HK-2 (cell line): Measurements from ENCODE around the gene NOL6.
"Not testable (repeated sequence)": the region's sequence is repeated elsewhere in the genome, so short reads cannot be mapped to it uniquely, and the experiment has no call there.

Experiments
- DNase-seq: peaks from one replicate; pipeline ENCODE4 v3.0.0-alpha.2; 2018; ENCODE audit not compliant: unreplicated experiment

NOL6 gene

GRCh38 chr9:33473643-33474352 is at the start of gene NOL6:
Gene NOL6 (minus strand): TSS chr9:33473924. CDS start chr9:33473842, 82 bp downstream.
- peak; percentile 91 for DNase-seq

DNA sequence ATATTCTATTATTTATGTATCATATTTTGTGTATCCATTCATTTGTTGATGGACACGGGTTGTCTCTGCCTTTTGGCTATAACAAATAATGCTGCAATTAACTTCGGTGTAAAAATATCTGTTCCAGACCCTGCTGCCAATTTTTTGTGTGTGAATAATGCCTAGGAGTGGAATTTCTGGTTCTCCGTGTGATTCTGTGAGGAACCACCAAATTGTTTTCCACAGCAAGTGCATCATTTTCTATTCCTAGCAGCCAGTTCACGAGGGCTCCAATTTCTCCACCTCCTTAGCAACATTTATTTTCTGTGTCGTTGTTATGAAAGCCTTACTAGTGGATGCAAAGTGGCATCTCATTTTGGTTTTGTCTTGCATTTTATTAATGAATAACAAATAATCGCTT is 48.1 kb upstream of the NOL6 start:
- DNase-seq: not testable (repeated sequence)

DNA sequence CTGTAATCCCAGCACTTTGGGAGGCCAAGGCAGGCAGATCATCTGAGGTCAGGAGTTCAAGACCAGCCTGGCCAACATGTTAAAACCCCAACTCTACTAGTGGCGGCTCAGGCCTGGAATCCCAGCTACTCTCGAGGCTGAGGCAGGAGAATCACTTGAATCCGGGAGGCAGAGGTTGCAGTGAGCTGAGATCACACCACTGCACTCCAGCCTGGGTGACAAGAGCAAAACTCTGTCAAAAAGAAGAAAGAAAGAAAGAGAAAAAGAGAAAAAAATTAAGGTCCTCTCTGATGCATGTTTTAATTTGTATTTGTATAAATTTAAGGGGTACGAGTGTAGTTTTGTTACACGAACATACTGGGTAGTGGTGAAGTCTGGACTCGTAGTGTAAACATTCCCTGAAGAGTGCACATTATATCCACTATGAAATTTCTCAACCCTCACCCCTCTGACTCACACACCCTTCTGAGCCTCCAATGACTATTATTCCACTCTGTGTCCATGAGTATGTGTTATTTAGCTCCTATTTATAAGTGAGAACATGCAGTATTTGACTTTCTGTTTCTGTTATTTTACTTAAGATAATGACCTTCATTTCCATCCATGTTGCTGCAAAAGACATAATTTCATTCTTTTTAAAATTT is 44.3 kb upstream of the NOL6 start:
- not testable (repeated sequence) for DNase-seq

DNA sequence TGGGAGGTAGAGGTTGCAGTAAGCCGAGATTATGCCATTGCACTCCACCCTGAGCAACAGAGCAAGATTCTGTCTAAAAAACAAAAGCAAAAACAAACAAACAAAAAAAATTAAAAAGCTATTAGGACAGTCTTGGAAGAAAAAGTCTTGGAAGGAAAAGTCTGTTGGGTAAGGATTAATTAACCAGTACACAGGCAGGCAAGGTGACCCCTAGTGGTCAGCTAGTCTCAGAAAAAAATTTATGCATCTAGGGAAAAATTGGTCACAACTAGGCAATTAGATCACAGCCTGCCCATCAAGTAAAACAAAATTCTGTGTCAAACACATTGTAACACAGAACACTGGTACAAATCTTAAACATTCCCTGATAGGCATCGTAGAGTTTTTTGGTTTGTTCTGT is 43.6 kb upstream of the NOL6 start:
- DNase-seq: no peak

GRCh38 chr9:33516397-33516796 is 42.7 kb upstream of the NOL6 start:
- not testable (repeated sequence) for DNase-seq

- not testable (repeated sequence) for DNase-seq
These were observed 41.7 kb upstream of the NOL6 start for GRCh38 chr9:33515342-33515995.

GRCh38 chr9:33512535-33512934 is 38.8 kb upstream of the NOL6 start:
- not testable (repeated sequence) for DNase-seq

GRCh38 chr9:33511184-33511517 is 37.4 kb upstream of the NOL6 start:
- not testable (repeated sequence) for DNase-seq

DNA sequence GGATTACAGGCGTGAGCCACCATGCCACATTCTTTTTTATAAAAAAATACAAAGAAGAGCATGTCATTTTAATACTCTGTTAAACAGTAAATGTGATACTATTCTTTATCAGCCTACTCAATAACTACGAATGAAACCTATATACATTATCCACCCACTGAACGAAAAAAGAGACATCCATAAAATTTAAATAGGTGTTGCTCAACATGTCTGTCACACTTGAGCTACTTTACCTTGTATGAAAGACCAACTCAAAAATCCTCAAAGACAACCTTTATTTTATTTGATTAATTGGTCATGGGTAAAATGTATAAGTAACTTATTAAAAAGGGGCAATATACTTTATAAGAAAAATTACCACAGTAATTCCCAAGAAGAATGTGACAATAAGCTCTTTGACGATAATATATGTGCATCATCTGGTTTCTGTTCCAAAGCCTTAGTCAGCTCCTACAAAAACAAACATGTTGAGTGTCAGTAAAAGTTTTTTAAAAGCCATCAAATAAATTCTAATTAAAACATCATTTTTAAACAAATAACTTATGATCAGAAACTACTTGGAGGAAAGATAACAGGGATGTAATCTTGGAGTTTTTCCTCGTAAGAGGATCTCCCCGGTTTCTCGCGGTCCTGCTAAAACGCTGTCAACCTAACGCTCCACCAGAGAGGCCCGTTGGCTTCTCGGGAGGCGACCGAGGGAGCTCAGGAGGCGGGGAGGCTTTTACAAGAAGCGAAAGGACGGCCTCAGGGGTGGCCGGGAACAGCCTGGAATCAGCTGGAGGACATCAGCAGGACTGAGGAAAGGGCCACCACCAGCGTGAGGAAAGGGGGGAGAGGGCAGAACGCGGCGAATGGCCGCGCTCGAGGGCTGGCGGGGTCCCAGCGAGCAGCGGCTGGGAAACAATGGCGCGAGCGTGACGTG is 36.8 kb upstream of the NOL6 start:
- peak; percentile 26 for DNase-seq

DNA sequence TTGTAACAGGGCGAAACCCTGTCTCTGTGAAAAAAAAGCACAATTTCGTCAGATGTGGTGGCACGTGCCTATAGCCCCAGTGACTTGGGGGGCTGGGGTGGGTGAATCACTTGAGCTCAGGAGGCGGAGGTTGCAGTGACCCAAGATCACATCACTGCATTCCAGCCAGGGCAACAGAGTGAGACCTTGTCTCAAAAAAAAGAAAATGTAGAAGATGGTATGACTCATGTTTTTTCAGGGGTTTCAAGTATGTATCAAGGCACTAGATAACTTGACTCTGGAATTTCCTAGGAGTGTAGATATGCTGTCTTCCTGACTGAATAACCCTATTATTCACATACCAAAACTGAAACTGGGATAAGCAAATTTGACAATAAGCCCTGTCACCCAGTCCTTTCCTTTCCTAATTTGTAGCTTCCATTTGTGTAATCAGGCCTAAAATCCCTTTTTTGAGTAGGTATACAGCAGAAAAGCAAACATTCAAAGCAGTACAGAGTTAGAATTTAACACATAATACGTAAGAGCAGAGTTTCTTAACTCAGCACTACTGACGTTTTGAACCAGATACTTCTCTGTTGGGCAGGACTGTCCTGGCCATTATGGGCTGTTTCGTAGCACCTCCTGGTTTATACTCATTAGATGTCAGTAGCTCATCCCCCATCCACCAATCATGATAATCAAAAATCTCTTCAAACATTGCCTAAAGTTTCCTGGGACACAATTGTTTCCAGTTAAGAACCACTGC is 33.1 kb upstream of the NOL6 start:
- peak; percentile 81 for DNase-seq

DNA sequence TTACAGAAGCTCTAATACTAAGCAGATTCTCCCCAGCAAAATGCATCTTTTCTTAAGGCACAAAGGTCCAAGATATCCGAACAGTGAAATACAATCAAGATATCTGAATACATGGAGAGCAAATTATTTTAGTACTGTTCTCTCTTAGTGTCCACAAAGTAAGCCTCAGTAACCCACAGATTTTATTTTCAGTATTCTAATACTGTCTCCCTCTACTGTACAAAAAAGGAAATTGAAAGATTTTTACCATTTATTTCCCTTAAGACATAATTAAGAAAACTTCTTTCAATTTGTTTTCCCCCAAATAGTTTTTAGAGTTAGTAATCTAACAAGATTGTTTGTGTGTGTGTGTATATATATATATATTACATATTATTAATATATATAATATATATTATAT is 24.7 kb upstream of the NOL6 start:
- DNase-seq: no peak

- DNase-seq: not testable (repeated sequence)
These were observed 20.1 kb upstream of the NOL6 start for GRCh38 chr9:33493819-33494218.

DNA sequence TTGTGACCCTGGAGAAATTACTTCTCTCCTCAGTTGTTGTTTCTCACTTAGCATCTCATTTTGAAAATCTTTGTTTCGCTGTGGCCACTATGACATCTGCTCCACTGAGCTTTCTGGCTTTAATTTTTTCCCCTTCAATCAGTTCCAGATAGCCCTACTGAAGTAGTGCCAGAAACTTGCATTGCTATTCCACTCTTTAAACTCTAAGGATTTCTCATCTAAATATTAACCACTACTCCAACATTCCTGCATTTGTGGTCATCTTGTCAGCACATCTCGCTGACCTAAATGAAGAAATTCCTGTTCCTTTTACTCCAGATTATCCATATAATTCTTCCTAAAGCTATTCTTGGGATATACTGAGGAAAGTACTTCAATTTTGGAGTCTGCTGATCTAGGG is 15.3 kb upstream of the NOL6 start:
- DNase-seq: no peak

- not testable (repeated sequence) for DNase-seq
These were observed 11.6 kb upstream of the NOL6 start for GRCh38 chr9:33485312-33485711.

GRCh38 chr9:33480976-33481375 is 7.3 kb upstream of the NOL6 start:
- no peak for DNase-seq

GRCh38 chr9:33480106-33480505 is 6.4 kb upstream of the NOL6 start:
- no peak for DNase-seq

DNA sequence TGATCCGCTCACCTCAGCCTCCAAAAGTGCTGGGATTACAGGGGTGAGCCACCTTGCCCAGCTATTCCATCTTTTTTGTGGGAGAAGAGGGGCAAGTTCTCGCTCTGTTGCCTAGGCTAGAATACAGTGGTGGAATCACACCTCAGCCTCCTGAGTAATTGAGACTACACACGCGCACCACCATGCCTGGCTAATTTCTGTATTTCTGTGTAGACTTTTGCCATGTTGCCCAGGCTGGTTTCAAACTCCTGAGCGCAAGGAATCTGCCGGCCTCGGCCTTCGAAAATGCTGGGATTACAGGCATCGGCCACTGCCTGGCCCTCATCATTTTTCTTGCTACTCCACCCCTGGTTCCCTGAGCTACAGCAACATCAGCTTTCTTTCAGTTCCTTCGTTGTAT is 2.8 kb upstream of the NOL6 start:
- DNase-seq: no peak

GRCh38 chr9:33475357-33475756 is 1.6 kb upstream of the NOL6 start:
- DNase-seq: no peak

DNA sequence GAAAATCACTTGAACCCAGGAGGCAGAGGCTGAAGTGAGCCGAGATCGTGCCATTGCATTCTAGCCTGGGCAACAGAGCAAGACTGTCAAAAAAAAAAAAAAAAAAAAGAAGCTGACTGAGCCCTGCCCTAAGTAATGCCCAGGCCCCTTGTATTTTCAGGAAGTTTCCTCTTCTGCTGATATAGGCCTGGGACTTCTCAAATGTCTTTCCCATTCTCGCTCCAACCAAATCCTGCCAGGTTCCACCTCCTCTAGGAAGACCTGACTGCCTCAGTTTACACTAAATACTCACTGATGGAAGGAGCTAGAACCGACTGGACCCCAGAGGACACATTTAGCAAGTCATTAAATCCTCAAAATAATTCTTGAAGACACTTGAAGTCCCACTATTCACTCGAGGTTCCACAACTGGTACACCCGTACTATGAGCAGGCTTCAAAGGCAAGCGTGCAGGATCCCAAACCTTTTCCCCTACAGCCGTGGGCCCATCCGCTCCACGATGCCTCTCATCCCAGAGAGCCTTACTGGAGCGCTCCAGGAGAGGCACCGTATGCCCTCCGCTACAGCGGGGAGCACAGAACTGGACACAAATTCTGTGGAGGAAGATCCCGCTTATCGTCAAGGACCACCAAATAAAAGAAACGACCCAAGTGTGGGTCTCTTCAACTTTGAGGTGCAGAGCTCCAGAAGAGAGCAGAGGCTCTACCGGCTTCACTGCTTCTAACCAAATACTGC is 676 bp downstream of the NOL6 start:
- no peak for DNase-seq

DNA sequence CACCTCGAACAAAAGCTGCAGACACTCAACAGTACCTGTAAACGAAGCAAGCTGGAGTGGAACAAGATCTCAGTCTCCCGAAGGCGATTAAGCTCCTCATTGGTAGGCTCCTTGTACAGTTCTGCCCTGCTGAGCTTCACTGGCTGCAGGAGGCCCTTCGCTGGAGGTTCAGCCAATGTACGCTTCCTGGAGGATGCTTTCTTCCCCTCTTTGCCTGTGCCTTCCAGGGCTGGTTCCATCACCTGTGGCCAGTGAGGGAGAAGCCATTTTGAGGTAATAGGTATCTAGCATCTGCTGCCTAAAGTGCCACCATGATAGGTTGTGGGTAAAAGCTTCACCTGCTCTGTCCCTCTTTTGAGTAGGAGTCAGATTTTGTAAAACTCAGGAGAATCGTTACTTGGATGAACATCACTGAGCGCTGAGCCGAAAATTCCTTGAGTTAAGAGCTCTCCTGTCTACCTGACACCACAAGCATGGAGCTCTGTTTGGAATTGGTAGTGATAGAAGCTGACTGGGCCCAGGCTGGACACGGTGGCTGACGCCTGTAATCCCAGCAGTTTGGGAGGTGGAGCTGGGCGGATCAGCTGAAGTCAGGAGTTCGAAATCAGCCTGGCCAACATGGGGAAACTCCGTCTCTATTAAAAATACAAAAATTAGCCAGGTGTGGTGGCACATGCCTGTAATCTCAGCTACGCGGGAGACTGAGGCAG is 1.4 kb downstream of the NOL6 start:
- DNase-seq: no peak
